Jurkat, Clone E6-1 (cell line): ENCODE results near the gene SLC6A4.
A peak's percentile ranks its signal among the peaks of the same experiment; 100 is the strongest.
"Not testable (repeated sequence)": the region's sequence is repeated elsewhere in the genome, so short reads cannot be mapped to it uniquely, and the experiment has no call there.

Experiments
- DNase-seq: peaks from one replicate; pipeline ENCODE4 v3.0.0-alpha.2; 2011; ENCODE audit warnings: low read depth, low spot score
- H3K4me3 ChIP-seq: 2 replicates; pipeline ENCODE4 v1.5.1; 2011; ENCODE audit warnings: mild to moderate bottlenecking, low read length, control low read depth, moderate library complexity

The SLC6A4 gene

GRCh38 chr17:30241051-30241450, 5.6 kb upstream of the SLC6A4 start:
- H3K4me3 ChIP-seq = no peak overlapping the region
- no peak for DNase-seq

DNA sequence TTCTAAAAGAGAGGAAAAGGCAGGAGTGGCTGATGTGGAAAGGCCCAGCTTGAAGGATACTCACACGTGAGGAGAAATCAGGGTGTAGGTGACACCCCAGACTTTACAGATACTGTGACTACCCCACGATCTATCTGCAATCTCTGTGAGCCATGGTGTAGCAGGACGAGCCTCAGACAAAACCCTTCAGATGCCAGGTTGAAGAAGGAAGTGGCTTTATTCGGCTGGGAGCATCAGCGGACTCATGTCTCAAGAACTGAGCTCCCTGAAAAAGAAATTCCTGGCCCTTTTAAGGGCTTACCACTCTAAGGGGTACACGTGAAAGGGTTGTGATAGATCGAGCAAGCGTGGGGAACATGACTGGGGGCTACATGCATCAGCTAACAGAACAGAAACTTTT, 4.7 kb upstream of the SLC6A4 start:
- DNase-seq = no peak
- H3K4me3 ChIP-seq = no peak overlapping the region

GRCh38 chr17:30239089-30239462, 3.6 kb upstream of the SLC6A4 start:
- no peak overlapping the region for H3K4me3 ChIP-seq
- no peak for DNase-seq

DNA sequence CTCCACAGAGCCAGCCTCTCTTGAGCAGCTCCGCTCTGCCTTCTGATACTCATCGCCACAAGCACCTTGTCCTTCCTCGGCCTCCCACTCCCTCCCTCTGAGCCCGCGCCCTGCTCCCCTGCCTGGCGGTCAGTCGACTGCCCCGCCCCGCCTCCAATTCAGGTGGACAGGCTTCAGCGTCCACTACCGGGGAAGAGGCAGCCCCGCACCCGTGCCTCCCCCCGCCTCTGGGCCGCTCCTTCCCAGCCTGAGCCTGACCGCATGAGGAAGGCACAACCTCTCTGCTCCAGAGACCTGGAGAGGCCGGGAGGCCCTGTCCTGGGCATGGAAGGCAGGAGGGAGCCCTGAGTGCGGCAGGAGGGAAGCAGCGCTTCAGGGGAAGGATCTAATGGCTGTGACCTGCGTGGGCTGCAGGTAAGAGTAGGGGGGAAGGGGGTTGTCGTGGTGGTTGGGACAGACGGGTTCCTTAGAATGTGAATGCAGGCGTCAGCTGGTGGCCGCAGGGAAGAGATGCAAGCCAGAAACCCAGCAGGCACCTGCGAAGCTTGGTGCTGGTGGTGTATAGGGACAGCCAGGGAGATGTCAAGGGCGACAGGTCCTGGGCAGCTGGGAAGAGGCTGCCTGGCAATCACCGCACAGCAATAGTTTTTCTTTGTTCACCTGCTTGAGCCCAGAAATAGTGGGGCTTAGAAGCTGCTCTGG, 3.0 kb upstream of the SLC6A4 start:
- no peak overlapping the region for H3K4me3 ChIP-seq
- DNase-seq = no peak

GRCh38 chr17:30238003-30238344, 2.5 kb upstream of the SLC6A4 start:
- DNase-seq = no peak
- no peak overlapping the region for H3K4me3 ChIP-seq

DNA sequence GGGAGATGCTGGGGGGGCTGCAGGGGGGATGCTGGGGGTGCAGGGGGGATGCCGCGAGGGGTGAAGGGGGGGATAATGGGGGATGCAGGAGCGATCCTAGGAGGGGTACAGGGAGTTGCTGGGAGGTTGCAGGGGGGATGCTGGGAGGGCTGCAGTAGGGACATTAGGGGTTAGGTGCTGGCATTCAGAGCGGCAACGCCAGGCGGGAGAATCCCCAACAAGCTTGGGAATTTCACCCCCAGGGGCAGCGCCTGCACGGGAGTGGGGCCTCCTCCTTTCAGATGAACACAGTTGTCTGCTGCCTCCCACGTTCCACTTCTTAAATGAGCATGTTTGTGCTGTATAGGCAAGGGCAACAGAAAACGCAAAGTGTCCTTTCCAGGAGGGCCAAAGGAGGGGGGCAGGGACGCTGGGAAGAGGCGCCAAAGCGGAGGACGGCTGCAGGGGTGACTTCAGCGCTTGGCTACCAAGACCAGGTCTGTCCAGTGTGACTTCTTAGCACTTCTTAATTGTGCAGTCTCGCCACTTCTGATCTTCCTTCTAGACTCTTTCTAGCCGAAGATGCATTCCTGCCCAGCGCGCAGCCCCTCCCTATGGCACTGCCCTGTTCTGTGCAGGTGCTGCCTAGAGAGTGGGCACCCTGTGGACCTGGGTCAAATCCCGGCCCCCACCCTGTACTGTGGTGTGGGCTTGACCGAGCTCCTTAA, 2.0 kb upstream of the SLC6A4 start:
- no peak overlapping the region for H3K4me3 ChIP-seq
- no peak for DNase-seq

DNA sequence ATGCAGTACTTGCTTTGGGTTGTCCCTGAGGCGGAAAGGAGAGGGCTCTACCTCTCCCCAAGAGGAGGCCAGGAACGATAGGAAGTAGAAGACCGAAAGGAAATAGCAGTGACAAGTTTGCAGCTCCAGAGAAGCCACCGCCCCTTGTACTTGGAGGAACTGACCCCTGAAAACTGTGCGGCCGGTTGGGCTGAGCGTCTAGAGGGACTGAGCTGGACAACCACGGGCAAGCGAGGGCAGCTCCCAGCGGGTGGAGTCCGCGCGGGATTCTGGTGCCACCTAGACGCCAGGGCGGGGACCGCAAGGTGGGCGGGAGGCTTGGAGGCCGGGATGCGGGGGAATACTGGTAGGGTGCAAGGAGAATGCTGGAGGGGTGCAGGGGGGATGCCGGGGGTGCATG, 1.3 kb upstream of the SLC6A4 start:
- no peak for DNase-seq
- no peak overlapping the region for H3K4me3 ChIP-seq

GRCh38 chr17:30236297-30236624, 764 bp upstream of the SLC6A4 start:
- no peak for DNase-seq
- no peak overlapping the region; the same call in 1 of the 2 replicates for H3K4me3 ChIP-seq

- H3K4me3 ChIP-seq = no peak overlapping the region
- no peak for DNase-seq
Measured at GRCh38 chr17:30234964-30235363, 533 bp downstream of the SLC6A4 start.

GRCh38 chr17:30234296-30234695, 1.2 kb downstream of the SLC6A4 start:
- no peak overlapping the region for H3K4me3 ChIP-seq
- DNase-seq = no peak

- no peak overlapping the region for H3K4me3 ChIP-seq
- DNase-seq = no peak
Measured at GRCh38 chr17:30232824-30233427, 2.6 kb downstream of the SLC6A4 start.

DNA sequence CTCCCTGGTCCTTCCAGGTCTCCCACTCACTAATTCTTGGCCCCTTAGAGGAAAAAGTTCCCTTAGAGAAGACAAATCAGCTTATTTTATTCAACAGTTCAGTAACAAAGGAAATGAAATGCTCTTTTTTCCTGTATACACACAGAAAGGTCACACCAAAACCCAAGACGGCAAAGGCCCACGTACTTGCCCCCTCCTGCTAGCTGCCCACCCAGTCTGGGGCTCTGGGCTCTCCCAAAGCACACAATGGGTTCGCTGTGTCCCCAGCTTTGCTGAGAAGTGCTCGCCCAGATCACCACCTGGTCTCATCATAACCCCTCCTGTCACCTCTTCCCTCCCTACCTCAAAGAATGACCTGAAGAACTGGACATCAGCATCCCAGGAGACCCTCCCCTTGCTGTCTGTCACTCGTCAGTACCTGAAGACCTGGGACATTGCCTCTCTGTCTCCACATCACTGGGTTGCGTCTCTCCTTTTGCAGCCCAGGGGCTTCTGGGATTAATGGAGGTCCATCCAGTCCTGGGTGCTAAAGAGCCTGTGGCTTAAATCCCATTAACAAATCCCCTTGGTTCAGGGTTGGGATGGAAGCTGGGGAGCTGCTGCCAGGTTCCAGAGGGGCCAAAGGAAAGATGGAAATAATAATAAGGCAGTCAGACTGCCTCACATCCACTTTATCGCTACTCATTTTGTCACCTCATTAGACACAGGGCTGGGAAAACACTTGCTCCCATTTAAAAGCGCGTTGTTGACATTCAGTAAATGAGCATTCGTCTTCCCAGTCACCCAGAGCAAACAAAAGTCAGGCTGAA, 3.3 kb downstream of the SLC6A4 start:
- no peak for DNase-seq
- H3K4me3 ChIP-seq = no peak overlapping the region

DNA sequence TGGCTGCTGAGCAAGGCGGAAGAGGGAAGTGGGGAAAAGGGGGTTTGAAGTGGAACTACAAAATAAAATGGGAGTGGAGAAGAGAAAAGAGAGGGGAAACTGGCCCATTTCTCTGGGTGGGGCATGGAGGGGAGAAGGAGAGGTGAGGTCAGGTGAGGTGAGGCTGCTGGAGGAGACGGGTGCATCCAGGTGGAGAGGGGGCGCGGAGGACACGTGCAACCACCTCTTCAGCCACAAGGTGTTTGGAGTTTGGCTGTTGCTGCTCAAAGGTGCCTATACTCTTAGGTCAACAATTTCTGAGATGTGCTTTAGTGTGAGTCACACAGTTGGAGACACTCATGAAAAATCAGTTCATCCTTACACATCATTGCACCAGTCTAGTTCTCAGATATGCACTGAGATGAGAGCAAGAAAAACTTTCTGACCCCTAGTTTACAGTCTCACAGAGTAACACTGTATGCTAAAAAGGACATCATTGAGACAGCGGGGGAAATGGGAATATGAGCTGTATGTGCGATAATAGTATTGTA, 4.8 kb downstream of the SLC6A4 start:
- no peak for DNase-seq
- no peak overlapping the region for H3K4me3 ChIP-seq

GRCh38 chr17:30230009-30230408, 5.5 kb downstream of the SLC6A4 start:
- H3K4me3 ChIP-seq, DNase-seq: not testable (repeated sequence)

DNA sequence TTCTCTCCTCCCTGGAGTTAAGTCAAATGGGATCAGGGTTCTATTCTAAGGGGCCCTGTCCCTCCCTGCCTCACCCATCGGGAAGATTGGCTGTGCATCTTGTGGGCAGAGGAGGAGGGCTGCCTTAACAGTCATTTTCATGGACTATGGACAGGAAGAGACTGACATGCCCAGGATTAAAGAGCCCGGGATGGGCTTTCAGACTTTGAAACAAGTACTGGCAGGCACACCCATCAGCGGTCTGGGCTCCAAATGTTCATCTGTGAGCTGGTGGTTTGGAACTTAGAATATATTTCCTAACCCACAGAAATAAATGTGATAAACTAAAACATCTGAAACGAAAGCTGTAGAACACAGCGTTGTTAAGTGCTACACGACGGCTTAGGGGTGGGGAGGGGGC, 6.5 kb downstream of the SLC6A4 start:
- H3K4me3 ChIP-seq = no peak overlapping the region
- DNase-seq = no peak

- no peak for DNase-seq
- H3K4me3 ChIP-seq = no peak overlapping the region
Measured at GRCh38 chr17:30228011-30228410, 7.5 kb downstream of the SLC6A4 start.

DNA sequence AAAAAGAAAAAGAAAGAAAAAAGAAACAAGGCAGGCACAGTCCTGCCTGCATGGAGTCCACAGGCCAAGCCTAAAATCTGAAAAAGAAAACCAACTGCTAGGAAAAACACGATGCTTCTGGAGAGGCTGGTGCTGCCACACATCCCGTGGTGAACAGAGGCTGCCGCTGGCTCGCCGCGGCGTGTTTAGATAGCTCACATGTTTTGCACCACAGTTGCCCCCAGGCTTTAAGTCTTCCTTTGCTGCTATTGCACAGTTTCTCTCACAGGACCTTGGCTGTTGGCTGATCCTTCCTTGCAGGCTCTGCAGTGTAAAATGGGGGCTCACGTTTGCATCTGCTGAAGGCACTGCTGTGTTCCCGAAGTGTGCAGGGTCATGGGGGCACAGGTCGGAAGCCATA, 8.6 kb downstream of the SLC6A4 start:
- no peak overlapping the region for H3K4me3 ChIP-seq
- peak; percentile 5 for DNase-seq

GRCh38 chr17:30225919-30226553, 9.5 kb downstream of the SLC6A4 start:
- no peak for DNase-seq
- no peak overlapping the region for H3K4me3 ChIP-seq

DNA sequence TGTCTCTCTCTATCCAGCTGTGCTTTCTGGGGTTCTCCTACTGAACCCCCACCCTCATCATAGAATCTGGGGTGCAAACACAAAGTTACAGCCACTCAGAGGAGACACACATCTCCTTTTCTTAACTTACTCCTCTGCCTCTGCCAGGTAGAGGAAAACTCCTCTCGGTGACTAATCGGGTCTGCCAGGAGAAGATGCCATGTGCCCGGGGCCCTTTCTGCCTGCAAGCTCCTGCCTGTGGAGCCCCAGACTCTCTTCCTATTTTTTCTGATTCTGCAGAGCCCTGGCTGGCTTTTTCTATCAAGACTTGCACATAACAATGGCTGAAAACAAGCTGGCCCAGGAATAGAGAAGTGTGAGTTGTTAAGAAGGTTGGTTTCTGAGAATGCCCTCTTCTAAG, 10.4 kb downstream of the SLC6A4 start:
- no peak overlapping the region for H3K4me3 ChIP-seq
- no peak for DNase-seq
